GM12864 (cell line): ENCODE measurements around the gene CDC42EP1.
A peak's percentile ranks its signal among the peaks of the same experiment; 100 is the strongest.

Experiments
- DNase-seq: peaks from one replicate; pipeline ENCODE4 v3.0.0-alpha.2; 2011; ENCODE audit warnings: low read depth
- H3K4me3 ChIP-seq: 2 replicates; pipeline ENCODE4 v1.5.1; 2011; ENCODE audit warnings: mild to moderate bottlenecking, low read depth, low read length, control low read depth
- TF ChIP-seq, protein P1 (sequence below): IDR thresholded peaks from 2 replicates; pipeline ENCODE4 v1.5.1; 2011; ENCODE audit warnings: low read depth, mild to moderate bottlenecking, moderate library complexity, low read length, control low read depth, inconsistent platforms; ENCODE audit errors: missing control alignments

Gene CDC42EP1

DNA sequence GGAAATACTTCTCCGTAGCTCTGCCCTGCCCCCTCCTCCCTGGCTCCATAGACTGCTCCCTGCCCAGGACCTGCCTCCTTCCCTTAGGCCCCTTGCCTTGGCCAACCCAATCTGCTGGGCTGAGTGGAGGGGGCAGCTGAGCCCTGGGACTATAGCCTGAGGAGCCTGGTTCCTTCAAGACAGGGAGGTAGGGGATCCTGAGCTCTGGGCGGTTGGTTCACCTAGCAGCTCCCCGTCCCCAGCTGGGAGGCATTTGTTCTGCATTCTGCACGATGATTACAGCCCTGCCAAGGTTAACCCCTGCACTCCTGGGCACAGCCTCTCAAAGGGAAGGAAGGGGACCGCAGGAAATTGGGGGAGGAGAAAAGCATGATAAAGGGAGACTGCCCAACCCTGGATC is 3.6 kb upstream of the CDC42EP1 start:
- H3K4me3 ChIP-seq = no peak overlapping the region
- no peak for DNase-seq
- TF ChIP-seq, protein P1, sequence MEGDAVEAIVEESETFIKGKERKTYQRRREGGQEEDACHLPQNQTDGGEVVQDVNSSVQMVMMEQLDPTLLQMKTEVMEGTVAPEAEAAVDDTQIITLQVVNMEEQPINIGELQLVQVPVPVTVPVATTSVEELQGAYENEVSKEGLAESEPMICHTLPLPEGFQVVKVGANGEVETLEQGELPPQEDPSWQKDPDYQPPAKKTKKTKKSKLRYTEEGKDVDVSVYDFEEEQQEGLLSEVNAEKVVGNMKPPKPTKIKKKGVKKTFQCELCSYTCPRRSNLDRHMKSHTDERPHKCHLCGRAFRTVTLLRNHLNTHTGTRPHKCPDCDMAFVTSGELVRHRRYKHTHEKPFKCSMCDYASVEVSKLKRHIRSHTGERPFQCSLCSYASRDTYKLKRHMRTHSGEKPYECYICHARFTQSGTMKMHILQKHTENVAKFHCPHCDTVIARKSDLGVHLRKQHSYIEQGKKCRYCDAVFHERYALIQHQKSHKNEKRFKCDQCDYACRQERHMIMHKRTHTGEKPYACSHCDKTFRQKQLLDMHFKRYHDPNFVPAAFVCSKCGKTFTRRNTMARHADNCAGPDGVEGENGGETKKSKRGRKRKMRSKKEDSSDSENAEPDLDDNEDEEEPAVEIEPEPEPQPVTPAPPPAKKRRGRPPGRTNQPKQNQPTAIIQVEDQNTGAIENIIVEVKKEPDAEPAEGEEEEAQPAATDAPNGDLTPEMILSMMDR = no peak

DNA sequence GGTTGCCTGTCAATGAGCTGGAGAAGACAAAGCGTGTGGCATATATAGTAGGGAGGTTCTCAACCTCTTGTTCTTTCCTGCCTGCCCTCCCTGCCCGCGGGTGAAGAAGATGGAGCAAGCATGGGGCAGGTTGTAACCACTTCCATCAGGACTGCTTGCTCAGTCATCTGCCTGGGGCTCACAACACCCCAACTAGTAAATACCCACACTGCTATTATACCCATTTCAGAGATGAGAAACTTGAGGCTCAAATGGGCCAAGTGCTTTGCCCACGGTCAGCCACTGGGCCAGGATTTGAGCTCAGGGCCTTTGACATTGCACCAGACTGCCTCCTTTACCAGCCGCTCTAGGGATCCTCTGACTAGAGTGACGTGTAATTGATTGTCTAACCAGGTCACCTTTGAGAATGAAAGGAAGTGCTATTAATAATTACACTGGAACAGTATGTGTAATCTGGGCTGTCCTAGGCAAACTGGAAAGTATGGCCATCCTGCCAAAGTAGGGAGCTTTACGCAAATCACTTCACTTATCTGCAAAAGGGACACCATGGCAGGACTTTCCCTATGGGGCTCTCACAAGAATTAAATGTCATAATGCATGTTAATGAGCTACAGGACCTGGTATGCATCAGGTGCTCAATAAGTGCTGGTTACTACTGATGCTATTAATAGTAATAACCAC is 2.8 kb upstream of the CDC42EP1 start:
- TF ChIP-seq, protein P1 = no peak
- no peak overlapping the region for H3K4me3 ChIP-seq
- DNase-seq = no peak

DNA sequence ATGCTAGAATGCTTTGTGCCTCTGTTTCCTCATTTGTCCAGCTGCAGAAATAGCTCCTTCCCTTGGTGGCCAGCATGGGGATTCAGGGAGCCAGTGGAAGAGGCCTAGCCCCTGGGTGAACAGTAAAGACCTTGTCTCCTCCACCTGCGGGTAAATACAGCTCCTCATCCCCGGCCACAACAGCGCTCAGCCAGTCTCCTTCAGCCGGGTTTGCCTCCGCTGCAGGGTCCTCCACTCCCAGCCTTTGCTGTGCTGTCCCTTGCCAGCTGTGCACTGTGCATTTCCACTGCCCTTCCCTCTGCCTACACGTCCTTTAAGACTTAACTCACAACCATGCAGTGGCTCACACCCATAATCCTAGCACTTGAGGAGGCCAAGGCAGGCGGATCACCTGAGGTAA is 1.5 kb upstream of the CDC42EP1 start:
- TF ChIP-seq, protein P1 = no peak
- H3K4me3 ChIP-seq = no peak overlapping the region
- no peak for DNase-seq

DNA sequence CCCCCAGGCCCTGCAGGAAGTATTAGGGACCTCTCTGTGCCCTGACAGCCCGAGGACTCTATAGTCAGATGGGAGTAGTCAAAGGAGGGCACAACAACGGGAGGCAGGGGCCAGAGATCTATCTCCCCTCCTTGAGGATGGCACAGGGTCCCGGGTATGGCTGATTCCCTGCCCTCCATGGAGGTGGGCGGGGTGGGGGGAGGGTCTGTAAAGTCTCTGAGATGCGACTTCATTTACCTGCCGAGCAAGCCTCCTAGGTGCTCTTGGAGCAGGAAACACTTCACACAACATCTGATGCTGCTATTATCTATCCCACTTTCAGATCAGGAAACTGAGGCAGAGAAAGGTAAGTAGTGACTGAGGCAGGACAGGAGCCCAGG is 769 bp upstream of the CDC42EP1 start:
- no peak overlapping the region for H3K4me3 ChIP-seq

DNA sequence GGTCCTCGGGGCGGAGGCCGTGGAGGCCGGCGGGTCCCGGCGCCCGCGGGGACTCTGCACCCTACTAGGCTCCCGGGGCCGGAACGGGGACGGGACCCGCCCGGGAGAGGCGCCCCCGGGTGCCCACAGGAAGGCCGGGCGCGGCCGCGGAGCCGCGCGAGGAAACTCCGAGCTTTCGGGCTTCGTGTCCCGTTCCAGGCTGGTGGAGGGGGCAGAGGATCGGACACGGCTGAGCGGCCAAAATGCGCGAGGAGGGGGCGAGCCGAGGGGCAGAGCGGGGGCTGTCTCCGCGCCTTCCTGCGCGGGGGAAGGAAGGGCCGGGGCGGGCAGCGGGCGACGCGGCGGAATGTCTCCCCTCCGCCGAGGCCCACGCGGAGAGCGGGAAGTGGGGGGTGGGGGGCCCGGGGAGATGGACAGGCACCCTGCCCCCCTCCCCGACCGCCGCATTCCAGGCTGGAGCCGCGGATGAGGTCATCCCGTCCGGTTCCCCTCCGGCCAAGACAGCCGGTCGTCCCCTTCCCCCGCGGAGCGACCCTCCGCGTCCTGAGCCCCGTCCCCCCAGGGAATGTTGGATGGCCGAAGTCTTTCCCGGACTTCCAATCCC is 430 bp downstream of the CDC42EP1 start:
- no peak overlapping the region for H3K4me3 ChIP-seq
- DNase-seq = no peak
- TF ChIP-seq, protein P1 = no peak

More for the DNA sequence above, 769 bp upstream of the CDC42EP1 start:
- no peak for DNase-seq
- TF ChIP-seq, protein P1 = no peak

DNA sequence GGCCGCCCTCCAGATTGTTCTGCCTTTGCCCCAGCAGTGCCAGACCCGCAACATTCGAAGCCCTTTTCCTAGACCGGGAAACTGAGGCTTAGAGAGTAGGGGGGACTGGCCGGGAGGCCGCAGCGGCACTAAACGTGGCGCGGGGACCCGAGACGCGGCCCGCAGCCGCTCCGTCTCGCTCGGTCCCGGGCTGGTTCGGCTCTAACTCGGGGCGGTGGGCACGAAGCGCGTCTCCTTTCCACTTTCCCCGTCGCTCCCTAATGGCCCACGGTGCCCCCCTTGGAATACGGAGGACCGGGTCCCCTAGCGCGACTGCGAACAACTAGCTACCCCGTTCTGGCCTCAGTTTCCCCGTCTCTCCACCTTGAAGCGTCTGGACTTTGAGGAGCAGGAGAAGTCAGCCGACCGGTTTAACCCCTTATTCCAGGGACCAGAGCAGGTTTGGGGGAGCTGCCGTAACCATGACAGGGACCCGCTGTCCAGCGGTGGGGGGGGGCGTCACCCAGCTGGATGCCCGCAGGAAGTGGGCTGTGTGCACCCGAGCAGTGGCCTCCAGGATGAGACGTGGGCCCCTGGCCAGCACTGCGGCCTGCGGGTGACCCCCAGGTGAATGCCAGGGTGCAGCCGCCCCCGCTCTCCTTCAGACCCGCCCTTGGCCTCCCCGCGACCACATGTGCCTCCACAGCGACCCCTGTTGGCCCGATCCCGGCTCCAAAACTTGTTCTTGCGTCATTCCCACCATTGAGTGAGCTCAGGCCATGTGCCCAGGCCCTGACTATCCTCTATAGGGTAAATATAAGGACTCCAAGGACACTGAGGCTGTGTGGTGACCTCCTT is 1.1 kb downstream of the CDC42EP1 start:
- TF ChIP-seq, protein P1 = peak; percentile 81
- no peak for DNase-seq
- no peak overlapping the region for H3K4me3 ChIP-seq
